Prostate gland (tissue), 2 donors: Measurements from ENCODE around the gene SPIRE2.

Source experiments
- CTCF ChIP-seq, 4 experiments: fragments of 200-600 bp in 2 of 4; fragments of 450-650 bp in 2 of 4; sonication (generic) in 2 of 4; IDR thresholded peaks; 1 replicate in 3 of 4; 2 replicates in 1 of 4; pipeline ENCODE4 v1.5.1; 2016 to 2019; ENCODE audit warnings: antibody characterized with exemption in 4 of 4, mild to moderate bottlenecking in 2 of 4, moderate library complexity in 2 of 4
- POLR2AphosphoS5 ChIP-seq: sonication (generic); formaldehyde crosslinking; IDR thresholded peaks from one replicate; pipeline ENCODE4 v1.6.1; 2017; ENCODE audit warnings: antibody characterized with exemption

DNA sequence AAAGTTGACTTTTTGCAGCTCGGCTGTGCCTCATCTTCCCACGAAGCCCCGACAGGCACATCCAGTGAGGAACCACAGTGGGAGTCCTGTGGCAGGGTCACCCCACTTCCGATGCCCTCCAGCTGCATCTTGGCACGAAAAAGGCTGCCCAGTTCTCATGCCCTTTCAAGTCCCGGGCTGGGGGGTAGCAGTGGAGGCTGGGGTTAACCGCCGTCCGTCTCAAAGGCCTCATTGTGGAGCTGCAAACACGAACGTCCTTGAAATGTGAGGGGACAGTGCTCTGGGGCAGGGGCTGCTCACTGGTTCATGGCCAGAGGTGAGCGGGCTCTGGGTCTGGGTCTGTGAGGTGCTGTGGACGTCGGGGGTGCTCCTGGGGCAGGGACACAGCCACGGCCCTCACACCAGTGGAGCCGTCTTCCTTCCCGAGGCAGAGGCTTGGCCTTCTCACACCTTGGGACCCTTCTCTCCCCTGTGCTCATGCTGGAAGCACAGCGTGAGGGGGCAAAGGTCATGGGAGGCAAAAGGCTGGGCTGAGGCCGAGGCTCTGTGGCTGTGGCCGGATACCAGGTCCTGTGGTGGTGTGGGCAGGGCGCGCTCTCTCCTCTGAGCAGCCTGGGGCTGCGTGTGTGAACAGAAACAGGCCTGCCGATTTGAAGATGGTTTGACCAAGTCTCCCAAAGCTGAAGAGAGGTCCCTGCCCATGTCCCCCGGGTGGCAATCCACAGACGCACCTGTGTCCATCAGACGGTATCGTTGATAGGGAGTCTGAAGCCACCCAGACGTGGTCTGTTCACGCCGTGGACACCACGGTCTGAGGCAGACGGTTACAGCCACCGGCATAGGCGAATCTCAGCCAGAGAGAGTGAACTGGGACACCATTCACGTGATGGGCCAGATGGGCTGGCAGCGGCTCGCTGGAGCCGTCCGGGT is 87.3 kb downstream of the SPIRE2 start:
- TF ChIP-seq CTCF (IDR thresholded peaks at IDR 0.05) (no peak), POLR2AphosphoS5 (no peak)
